HG03354 (cell line): ENCODE data around the gene PCDHA4.
"Not testable (repeated sequence)": the region's sequence is repeated elsewhere in the genome, so short reads cannot be mapped to it uniquely, and the experiment has no call there.

Experiments used
- ATAC-seq: cut with Tn5 transposase; IDR thresholded peaks from one replicate; pipeline ENCODE4 v1.9.1; 2021; ENCODE audit warnings: mild to moderate bottlenecking; ENCODE audit not compliant: unreplicated experiment, poor library complexity, severe bottlenecking

Gene PCDHA4

GRCh38 chr5:140806834-140807775, at the start of gene PCDHA4:
TSS of gene PCDHA4 (plus strand) at chr5:140807068.
- ATAC-seq = no peak

GRCh38 chr5:140764177-140764973, 42.5 kb upstream of the PCDHA4 start:
- ATAC-seq = no peak

DNA sequence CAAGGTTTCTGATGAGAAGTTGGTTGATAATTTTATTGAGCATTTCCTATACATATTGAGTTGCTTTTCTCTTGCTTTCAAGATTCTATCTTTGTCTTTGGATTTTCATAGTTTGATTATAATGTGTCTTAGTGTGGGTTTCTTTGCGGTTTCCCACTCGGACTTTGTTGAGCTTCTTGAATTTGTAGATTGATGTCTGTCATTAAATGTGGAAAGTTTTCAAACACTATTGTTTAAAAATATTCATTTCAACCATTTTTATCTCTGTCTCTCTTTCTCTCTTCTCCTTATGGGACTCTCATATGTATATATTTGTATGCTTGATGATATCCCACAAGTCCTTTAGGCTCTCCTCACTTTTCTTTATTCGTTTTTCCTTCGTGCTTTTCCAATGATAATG, 39.4 kb upstream of the PCDHA4 start:
- ATAC-seq = no peak

DNA sequence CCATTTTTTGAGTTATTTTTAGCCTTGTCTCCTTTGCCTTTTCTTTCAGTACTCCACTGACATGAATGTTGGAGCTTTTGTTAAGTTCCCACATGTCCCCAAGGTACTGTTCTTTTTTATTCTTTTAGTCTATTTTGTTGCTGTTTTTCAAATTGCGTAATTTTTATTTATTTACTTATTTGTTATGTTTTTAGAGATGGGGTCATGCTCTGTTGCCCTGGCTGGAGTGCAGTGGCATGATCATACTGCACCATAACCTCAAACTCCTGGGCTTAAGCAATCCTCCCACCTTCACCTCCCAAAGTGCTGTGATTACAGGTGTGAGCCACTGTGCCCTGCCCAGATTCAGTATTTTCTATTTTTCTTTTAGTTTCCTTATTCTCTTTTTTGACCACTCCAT, 26.4 kb upstream of the PCDHA4 start:
- no peak for ATAC-seq

DNA sequence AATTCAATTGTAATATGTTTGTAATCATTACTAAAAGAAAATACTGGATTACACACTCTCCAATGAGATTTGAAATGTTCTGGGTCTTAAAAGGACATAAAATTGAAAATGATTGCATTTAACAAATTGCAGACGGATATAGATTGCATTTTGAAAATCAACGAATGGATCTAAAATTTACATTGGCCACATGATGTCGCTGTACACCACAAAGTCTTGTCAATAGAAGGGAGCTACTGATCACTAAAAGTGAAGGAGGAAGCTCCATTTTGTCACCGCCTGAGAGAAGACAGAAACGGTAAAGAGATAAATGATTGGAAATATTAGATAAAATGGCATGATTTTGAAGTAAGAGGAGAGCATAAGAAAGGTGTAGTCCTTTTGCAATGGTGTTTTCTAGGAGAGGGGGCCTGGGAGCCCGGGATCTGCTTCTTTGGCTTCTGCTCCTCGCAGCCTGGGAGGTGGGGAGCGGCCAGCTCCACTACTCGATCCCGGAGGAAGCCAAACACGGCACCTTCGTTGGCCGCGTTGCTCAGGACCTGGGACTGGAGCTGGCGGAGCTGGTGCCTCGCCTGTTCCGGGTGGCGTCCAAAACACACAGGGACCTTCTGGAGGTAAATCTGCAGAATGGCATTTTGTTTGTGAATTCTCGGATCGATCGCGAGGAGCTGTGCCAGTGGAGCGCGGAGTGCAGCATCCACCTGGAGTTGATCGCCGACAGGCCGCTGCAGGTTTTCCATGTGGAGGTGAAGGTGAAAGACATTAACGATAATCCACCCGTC, 20.8 kb upstream of the PCDHA4 start, which contains the start of gene PCDHA1:
TSS of gene PCDHA1 (plus strand) at position 236 of the 782 bp plus-strand sequence.
- no peak for ATAC-seq

- not testable (repeated sequence) for ATAC-seq
Measured at GRCh38 chr5:140787422-140787821, 19.4 kb upstream of the PCDHA4 start.

DNA sequence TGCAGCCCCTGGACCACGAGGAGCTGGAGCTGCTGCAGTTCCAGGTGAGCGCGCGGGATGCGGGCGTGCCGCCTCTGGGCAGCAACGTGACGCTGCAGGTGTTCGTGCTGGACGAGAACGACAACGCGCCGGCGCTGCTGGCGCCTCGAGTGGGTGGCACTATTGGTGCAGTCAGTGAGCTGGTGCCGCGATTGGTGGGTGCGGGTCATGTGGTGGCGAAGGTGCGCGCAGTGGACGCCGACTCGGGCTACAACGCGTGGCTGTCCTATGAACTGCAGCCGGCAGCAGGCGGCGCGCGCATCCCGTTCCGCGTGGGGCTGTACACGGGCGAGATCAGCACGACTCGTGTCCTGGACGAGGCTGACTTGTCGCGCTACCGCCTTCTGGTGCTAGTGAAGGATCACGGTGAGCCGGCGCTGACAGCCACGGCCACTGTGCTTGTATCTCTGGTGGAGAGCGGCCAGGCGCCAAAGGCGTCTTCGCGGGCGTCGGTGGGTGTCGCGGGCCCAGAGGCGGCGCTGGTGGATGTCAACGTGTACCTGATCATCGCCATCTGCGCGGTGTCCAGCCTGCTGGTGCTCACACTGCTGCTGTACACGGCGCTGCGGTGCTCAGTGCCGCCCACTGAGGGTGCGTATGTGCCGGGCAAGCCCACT, 18.9 kb upstream of the PCDHA4 start:
- ATAC-seq = not testable (repeated sequence)

GRCh38 chr5:140791089-140791488, 15.8 kb upstream of the PCDHA4 start:
- no peak for ATAC-seq

DNA sequence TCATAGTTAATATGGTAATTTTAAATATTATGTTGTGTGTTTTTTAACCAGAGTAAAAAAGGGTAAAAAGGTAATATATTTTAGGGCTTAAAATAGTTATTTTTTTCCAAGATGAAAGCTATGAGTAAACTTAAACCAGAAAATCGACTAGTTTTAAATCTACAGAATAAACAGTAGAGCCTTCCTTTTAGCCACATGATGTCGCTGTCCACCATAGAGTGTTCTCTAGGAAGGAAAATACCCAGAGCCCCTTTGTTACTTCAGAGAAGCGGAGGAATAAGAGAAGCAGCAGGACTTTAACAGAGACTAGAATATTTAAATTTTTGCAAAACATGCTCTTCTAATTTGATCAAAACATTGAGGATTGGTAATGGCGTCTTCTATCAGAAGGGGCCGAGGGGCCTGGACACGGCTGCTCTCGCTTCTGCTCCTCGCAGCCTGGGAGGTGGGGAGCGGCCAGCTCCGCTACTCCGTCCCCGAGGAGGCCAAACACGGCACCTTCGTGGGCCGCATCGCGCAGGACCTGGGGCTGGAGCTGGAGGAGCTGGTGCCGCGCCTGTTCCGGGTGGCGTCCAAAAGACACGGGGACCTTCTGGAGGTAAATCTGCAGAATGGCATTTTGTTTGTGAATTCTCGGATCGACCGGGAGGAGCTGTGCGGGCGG, 12.1 kb upstream of the PCDHA4 start, which contains the start of gene PCDHA2:
TSS of gene PCDHA2 (plus strand) at position 258 of the 664 bp plus-strand sequence.
- ATAC-seq = no peak

DNA sequence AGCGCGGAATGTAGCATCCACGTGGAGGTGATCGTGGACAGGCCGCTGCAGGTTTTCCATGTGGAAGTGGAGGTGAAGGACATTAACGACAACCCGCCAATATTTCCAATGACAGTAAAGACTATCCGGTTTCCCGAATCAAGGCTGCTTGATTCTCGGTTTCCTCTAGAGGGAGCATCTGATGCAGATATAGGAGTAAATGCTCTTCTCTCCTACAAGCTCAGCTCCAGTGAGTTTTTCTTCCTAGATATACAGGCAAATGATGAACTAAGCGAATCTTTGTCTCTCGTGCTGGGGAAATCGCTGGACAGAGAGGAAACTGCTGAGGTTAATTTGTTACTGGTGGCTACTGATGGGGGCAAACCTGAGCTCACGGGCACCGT, 11.6 kb upstream of the PCDHA4 start:
- no peak for ATAC-seq

GRCh38 chr5:140796072-140796717, 10.7 kb upstream of the PCDHA4 start:
- ATAC-seq = not testable (repeated sequence)

- ATAC-seq = no peak
Measured at GRCh38 chr5:140796718-140797095, 10.2 kb upstream of the PCDHA4 start.

DNA sequence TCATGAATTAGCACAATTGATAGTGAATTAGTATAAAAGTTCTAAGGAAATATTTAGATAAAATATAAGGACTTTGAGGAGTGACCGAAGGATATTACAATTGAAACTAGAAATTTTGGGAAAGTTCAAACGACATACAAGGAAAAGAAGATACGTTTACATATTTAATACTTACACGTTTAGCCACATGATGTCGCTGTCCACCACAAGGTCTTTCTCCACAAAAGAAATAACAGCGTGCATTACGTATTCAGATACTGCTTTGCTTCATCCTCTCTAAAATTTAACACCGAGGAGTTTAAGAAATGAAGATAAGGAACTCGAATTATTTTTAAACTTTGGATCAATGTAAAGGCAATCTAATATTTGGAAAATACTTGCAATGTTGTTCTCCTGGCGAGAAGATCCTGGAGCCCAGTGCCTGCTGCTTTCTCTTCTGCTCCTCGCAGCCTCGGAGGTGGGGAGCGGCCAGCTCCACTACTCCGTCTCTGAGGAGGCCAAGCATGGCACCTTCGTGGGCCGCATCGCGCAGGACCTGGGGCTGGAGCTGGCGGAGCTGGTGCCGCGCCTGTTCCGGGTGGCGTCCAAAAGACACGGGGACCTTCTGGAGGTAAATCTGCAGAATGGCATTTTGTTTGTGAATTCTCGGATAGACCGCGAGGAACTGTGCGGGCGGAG, 5.9 kb upstream of the PCDHA4 start, which contains the start of gene PCDHA3:
TSS of gene PCDHA3 (plus strand) at position 242 of the 678 bp plus-strand sequence.
- no peak for ATAC-seq

- ATAC-seq = no peak
Measured at GRCh38 chr5:140801494-140801841, 5.4 kb upstream of the PCDHA4 start.

DNA sequence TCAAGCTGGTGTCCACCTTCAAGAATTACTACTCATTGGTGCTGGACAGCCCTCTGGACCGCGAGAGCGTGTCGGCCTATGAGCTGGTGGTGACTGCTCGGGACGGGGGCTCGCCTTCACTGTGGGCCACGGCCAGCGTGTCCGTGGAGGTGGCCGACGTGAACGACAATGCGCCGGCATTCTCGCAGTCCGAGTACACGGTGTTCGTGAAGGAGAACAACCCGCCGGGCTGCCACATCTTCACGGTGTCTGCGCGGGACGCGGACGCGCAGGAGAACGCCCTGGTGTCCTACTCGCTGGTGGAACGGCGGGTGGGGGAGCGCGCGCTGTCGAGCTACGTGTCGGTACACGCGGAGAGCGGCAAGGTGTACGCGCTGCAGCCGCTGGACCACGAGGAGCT, 4.5 kb upstream of the PCDHA4 start:
- not testable (repeated sequence) for ATAC-seq

DNA sequence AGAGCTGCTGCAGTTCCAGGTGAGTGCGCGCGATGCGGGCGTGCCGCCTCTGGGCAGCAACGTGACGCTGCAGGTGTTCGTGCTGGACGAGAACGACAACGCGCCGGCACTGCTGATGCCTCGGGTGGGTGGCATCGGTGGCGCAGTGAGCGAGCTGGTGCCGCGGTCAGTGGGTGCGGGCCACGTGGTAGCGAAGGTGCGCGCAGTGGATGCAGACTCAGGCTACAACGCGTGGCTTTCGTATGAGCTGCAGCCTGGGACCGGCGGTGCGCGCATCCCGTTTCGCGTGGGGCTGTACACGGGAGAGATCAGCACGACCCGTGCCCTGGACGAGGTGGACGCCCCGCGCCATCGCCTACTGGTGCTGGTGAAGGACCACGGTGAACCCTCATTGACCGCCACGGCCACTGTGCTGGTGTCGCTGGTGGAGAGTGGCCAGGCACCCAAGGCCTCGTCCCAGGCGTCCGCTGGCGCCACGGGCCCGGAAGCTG, 4.0 kb upstream of the PCDHA4 start:
- no peak for ATAC-seq

DNA sequence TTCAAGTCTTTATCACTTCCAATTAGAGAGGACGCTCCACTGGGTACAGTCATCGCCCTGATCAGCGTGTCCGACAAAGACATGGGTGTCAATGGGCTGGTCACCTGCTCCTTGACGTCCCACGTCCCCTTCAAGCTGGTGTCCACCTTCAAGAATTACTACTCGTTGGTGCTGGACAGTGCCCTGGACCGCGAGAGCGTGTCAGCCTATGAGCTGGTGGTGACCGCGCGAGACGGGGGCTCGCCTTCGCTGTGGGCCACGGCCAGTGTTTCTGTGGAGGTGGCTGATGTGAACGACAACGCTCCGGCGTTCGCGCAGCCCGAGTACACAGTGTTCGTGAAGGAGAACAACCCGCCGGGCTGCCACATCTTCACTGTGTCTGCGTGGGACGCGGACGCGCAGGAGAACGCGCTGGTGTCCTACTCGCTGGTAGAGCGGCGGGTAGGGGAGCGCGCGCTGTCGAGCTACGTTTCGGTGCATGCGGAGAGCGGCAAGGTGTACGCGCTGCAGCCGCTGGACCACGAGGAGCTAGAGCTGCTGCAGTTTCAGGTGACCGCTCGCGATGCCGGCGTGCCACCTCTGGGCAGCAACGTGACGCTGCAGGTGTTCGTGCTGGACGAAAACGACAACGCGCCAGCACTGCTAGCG, 1.5 kb downstream of the PCDHA4 start:
- ATAC-seq = not testable (repeated sequence)
